Neural crest cell (in vitro differentiated cells): ENCODE results near the gene CLSTN2. TPM values are rescaled to one million over a fixed set of nuclear protein-coding genes. Genes with fewer than 3 reads are reported as not detected.

Source experiments
- DNase-seq: peaks from one replicate; pipeline ENCODE4 v3.0.0; 2021; ENCODE audit warnings: low read depth, mixed read lengths, low spot score
- H3K27ac Mint-ChIP-seq: one replicate; pipeline ENCODE4 v1.8.0; 2021; ENCODE audit warnings: mild to moderate bottlenecking, mixed read lengths; ENCODE audit not compliant: unreplicated experiment
- H3K27me3 Mint-ChIP-seq: 2 replicates; pipeline ENCODE4 v1.8.0; 2021; ENCODE audit warnings: low read depth, mild to moderate bottlenecking, mixed read lengths
- H3K36me3 Mint-ChIP-seq: 2 replicates; pipeline ENCODE4 v1.8.0; 2021; ENCODE audit warnings: low read depth, mild to moderate bottlenecking, mixed read lengths
- H3K4me1 Mint-ChIP-seq: 2 replicates; pipeline ENCODE4 v1.8.0; 2021; ENCODE audit warnings: mixed read lengths
- H3K4me3 Mint-ChIP-seq: one replicate; pipeline ENCODE4 v1.8.0; 2021; ENCODE audit warnings: mild to moderate bottlenecking, mixed read lengths
- H3K9me3 Mint-ChIP-seq: 2 replicates; pipeline ENCODE4 v1.8.0; 2021; ENCODE audit warnings: mixed read lengths
- total RNA-seq: library from RNA; stranded (reverse); gene quantifications from 2 replicates; pipeline ENCODE4 v1.2.1, GENCODE V29; 2021
- TF ChIP-seq, protein P1 (sequence below): fragments of 200-600 bp; sonication (generic); conservative IDR thresholded peaks from 2 replicates; pipeline ENCODE4 v1.5.0; 2021; ENCODE audit warnings: antibody characterized with exemption, mild to moderate bottlenecking

The CLSTN2 gene
- total RNA-seq, 1 donor from 2014 or later = 1.9 TPM

DNA sequence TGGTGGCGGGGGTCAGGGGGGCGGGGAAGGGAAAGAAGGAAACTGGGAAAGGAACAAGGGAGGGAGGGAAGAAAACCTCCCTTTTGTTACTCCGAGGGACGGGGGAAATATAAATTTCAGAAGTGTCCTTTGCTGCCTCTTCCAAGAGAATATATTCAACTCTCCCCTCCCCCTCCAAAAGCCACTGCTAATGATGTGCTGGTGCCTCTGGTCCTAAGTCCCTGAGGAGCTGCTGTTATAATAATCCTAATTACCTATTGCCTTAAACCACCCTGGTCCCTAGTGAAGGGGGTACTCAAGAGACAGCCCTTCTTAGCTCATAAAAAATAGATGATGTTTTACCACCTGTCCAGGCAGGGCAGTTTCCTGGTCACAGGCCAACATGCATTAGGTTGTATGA lies 624.6 kb downstream of the CLSTN2 start:
- DNase-seq = no peak
- TF ChIP-seq, protein P1, sequence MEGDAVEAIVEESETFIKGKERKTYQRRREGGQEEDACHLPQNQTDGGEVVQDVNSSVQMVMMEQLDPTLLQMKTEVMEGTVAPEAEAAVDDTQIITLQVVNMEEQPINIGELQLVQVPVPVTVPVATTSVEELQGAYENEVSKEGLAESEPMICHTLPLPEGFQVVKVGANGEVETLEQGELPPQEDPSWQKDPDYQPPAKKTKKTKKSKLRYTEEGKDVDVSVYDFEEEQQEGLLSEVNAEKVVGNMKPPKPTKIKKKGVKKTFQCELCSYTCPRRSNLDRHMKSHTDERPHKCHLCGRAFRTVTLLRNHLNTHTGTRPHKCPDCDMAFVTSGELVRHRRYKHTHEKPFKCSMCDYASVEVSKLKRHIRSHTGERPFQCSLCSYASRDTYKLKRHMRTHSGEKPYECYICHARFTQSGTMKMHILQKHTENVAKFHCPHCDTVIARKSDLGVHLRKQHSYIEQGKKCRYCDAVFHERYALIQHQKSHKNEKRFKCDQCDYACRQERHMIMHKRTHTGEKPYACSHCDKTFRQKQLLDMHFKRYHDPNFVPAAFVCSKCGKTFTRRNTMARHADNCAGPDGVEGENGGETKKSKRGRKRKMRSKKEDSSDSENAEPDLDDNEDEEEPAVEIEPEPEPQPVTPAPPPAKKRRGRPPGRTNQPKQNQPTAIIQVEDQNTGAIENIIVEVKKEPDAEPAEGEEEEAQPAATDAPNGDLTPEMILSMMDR = no peak
- Mint-ChIP-seq H3K4me1 (no peaks in the 10 kb centered on the region), H3K36me3 (no peaks in the 10 kb centered on the region), H3K9me3 (peaks cover 3% of the 10 kb centered on the region), H3K4me3 (no peak overlapping the region), H3K27me3 (no peaks in the 10 kb centered on the region), H3K27ac (no peak overlapping the region)

DNA sequence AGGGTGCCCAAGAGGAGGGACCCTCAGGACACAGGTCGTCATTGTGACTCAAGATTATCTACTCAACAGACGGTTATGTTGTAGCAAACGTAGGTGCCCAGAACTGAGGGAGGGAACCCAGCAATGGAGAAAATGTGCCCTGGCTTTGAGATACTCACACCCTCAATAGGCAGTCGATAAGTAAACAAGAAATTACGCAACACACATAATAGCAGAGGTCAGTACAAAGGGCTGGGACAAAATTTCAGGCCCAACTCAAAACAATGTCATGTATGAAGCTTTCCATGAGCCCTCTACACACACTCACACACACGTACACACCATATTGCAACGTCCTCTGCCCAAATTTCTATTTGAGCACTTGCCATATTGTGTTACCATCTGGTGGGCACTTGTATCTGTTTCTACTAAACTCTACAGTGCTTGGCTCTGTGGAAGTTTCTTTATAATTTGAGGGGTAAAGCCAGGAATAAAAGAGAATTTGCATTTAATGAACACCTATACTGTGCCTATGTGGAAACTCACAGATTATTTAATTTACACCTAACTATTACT lies 628.3 kb downstream of the CLSTN2 start:
- DNase-seq = no peak
- H3K4me1 Mint-ChIP-seq = no peaks in the 10 kb centered on the region
- no peaks in the 10 kb centered on the region for H3K27me3 Mint-ChIP-seq
- no peaks in the 10 kb centered on the region for H3K36me3 Mint-ChIP-seq
- H3K4me3 Mint-ChIP-seq = no peak overlapping the region
- TF ChIP-seq, protein P1 = no peak
- H3K9me3 Mint-ChIP-seq = peaks cover 3% of the 10 kb centered on the region
- no peak overlapping the region for H3K27ac Mint-ChIP-seq

DNA sequence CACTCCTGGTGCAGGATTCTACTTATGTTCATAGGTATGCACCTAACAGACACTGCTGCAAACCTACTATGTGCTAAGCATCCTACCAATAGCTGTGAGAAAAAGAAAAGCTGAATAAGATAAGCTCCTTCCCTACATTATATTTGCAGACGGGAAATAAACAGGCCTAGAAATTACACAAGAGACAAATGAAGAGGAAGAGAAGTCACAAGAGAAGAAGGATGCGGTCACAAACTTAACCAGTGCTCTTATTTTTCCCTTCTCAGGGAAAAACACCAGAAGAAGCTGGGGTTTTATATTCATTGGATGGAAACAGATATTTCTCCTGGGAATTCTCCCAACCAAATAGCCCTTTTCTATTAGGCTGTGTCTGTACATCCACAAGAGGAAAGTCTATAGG lies 633.1 kb downstream of the CLSTN2 start:
- Mint-ChIP-seq H3K4me3 (no peak overlapping the region), H3K9me3 (peaks cover under 1% of the 10 kb centered on the region), H3K4me1 (no peaks in the 10 kb centered on the region), H3K27me3 (no peaks in the 10 kb centered on the region), H3K27ac (no peak overlapping the region), H3K36me3 (no peaks in the 10 kb centered on the region)
- DNase-seq = no peak
- TF ChIP-seq, protein P1 = no peak

DNA sequence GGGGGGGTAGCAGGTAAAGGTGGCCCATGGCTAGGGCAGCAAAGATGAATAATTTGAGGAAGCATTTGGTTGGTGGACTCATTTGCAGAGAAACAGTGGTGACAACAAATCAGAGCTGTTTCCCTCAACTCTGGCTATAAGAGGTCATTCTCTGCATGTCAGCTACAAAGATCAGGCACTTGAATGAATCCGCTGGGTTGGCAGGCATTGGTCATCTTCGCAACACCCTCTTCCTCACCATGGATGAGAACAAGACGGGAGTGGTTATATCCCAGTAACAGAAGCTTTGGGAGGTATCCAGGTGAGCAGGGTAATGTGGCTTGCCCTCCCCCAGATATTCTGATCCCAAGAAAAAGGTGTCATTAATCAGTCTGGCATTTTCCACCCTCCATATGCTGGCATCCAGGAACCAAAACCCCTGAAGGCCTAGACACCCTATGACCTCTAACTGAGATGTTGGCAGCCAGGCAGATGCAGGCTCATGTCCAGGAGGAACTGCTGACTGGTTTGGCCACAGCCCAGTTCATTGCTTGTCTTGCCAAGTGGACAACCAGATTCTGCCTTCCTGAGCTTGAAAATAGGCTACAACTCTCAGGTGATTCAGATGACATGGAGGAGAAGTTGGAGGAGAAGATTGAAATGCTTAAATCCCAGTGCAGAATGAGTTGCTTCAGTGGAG lies 634.0 kb downstream of the CLSTN2 start:
- no peak for DNase-seq
- H3K4me3 Mint-ChIP-seq = no peak overlapping the region
- no peaks in the 10 kb centered on the region for H3K4me1 Mint-ChIP-seq
- no peaks in the 10 kb centered on the region for H3K27me3 Mint-ChIP-seq
- no peak overlapping the region for H3K27ac Mint-ChIP-seq
- TF ChIP-seq, protein P1 = no peak
- H3K36me3 Mint-ChIP-seq = no peaks in the 10 kb centered on the region
- H3K9me3 Mint-ChIP-seq = no peaks in the 10 kb centered on the region

DNA sequence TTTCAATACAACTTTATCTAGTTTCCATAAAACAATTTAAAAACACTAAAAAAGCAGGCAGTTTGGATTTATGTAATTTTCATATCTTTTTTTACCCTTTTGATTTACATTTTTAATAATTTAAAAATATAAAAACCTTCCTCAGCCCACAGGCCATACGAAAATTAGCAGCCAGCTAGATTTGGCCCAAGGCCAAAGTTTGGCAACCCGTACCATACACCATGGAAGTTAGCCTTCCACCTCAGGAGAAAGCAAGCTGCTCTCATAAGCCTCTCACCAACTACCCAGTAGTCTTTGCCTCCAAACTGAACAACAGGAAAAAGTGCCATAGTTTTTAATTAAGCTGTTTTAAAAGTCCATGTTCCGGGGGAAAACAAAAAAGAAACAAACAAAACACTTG lies 635.6 kb downstream of the CLSTN2 start:
- Mint-ChIP-seq H3K4me3 (no peak overlapping the region), H3K27me3 (no peaks in the 10 kb centered on the region), H3K36me3 (no peaks in the 10 kb centered on the region), H3K9me3 (no peaks in the 10 kb centered on the region), H3K27ac (no peak overlapping the region), H3K4me1 (no peaks in the 10 kb centered on the region)
- TF ChIP-seq, protein P1 = no peak
- DNase-seq = no peak
